Trophoblast cell (in vitro differentiated cells and primary cell): ENCODE results near the gene WDR45B.

Experiments
- DNase-seq, 2 donors: peaks; one replicate each; pipeline ENCODE4 v3.0.0-alpha.2; 2016
- H2AFZ ChIP-seq: 2 replicates; pipeline ENCODE4 v1.6.1; 2013; ENCODE audit warnings: low read length, moderate library complexity, mild to moderate bottlenecking; ENCODE audit not compliant: insufficient read depth, poor library complexity
- H2AK5ac ChIP-seq: 2 replicates; pipeline ENCODE4 v1.6.1; 2013; ENCODE audit warnings: mild to moderate bottlenecking, low read length
- H2BK120ac ChIP-seq: 2 replicates; pipeline ENCODE4 v1.6.1; 2013; ENCODE audit warnings: low read length, mild to moderate bottlenecking, moderate library complexity; ENCODE audit not compliant: insufficient read depth, poor library complexity
- H2BK12ac ChIP-seq: 2 replicates; pipeline ENCODE4 v1.6.1; 2013; ENCODE audit warnings: mild to moderate bottlenecking, low read length, moderate library complexity
- H2BK5ac ChIP-seq: 2 replicates; pipeline ENCODE4 v1.6.1; 2013; ENCODE audit warnings: low read length, low read depth, moderate library complexity, mild to moderate bottlenecking; ENCODE audit not compliant: poor library complexity
- H3K14ac ChIP-seq: 2 replicates; pipeline ENCODE4 v1.6.1; 2013; ENCODE audit warnings: mild to moderate bottlenecking, low read length
- H3K18ac ChIP-seq: 2 replicates; pipeline ENCODE4 v1.6.1; 2013; ENCODE audit warnings: mild to moderate bottlenecking, low read length
- H3K23ac ChIP-seq: 2 replicates; pipeline ENCODE4 v1.6.1; 2013; ENCODE audit warnings: low read length
- H3K27ac ChIP-seq: 2 replicates; pipeline ENCODE4 v1.5.1; 2013; ENCODE audit warnings: low read depth, mild to moderate bottlenecking, inconsistent platforms, low read length, moderate library complexity
- H3K27me3 ChIP-seq: 2 replicates; pipeline ENCODE4 v1.6.1; 2013; ENCODE audit warnings: inconsistent platforms, mild to moderate bottlenecking, low read length, moderate library complexity; ENCODE audit not compliant: insufficient read depth
- H3K36me3 ChIP-seq, 2 experiments: 1 replicate in 1 of 2; 2 replicates in 1 of 2; pipeline ENCODE4 v1.6.1; 2013; ENCODE audit warnings: low read length in 2 of 2, mild to moderate bottlenecking in 2 of 2, moderate library complexity in 1 of 2; ENCODE audit not compliant: insufficient read depth in 2 of 2, control insufficient read depth in 1 of 2
- H3K4ac ChIP-seq: 2 replicates; pipeline ENCODE4 v1.6.1; 2013; ENCODE audit warnings: low read depth, mild to moderate bottlenecking, low read length, moderate library complexity
- H3K4me1 ChIP-seq, 2 experiments: 1 replicate in 1 of 2; 2 replicates in 1 of 2; pipeline ENCODE4 v1.6.1; 2013; ENCODE audit warnings: low read length in 2 of 2, mild to moderate bottlenecking in 2 of 2, moderate library complexity in 1 of 2; ENCODE audit not compliant: insufficient read depth in 2 of 2, control insufficient read depth in 1 of 2
- H3K4me2 ChIP-seq: 2 replicates; pipeline ENCODE4 v1.6.1; 2013; ENCODE audit warnings: inconsistent platforms, mild to moderate bottlenecking, low read length, moderate library complexity
- H3K4me3 ChIP-seq: 2 replicates; pipeline ENCODE4 v1.5.1; 2013; ENCODE audit warnings: mild to moderate bottlenecking, low read depth, low read length, inconsistent platforms
- H3K79me1 ChIP-seq: one replicate; pipeline ENCODE4 v1.6.1; 2013; ENCODE audit warnings: low read length
- H3K79me2 ChIP-seq: 2 replicates; pipeline ENCODE4 v1.6.1; 2013; ENCODE audit warnings: low read length, mild to moderate bottlenecking; ENCODE audit not compliant: control insufficient read depth, insufficient read depth, poor library complexity
- H3K9ac ChIP-seq: 2 replicates; pipeline ENCODE4 v1.6.1; 2013; ENCODE audit warnings: mild to moderate bottlenecking, low read length
- H3K9me3 ChIP-seq: 2 replicates; pipeline ENCODE4 v1.6.1; 2013; ENCODE audit warnings: low read depth, mild to moderate bottlenecking, control low read depth, inconsistent platforms, low read length; ENCODE audit not compliant: insufficient read depth
- H4K12ac ChIP-seq: 2 replicates; pipeline ENCODE4 v1.6.1; 2013; ENCODE audit warnings: low read depth, mild to moderate bottlenecking, low read length, moderate library complexity
- H4K8ac ChIP-seq: 2 replicates; pipeline ENCODE4 v1.6.1; 2013; ENCODE audit warnings: low read depth, mild to moderate bottlenecking, low read length, moderate library complexity
- H4K91ac ChIP-seq: one replicate; pipeline ENCODE4 v1.6.1; 2013; ENCODE audit warnings: low read depth, mild to moderate bottlenecking, low read length, moderate library complexity
- WGBS: extraction: QIAGEN DNeasy Blood & Tissue Kit; methylation state at CpG from one replicate; pipeline ENCODE4 v1.1.7; 2013; ENCODE audit warnings: missing lambda C conversion rate; ENCODE audit not compliant: insufficient read length, insufficient coverage; ENCODE audit errors: extremely low coverage; 5-methylcytosine and 5-hydroxymethylcytosine counted together

Gene WDR45B

DNA sequence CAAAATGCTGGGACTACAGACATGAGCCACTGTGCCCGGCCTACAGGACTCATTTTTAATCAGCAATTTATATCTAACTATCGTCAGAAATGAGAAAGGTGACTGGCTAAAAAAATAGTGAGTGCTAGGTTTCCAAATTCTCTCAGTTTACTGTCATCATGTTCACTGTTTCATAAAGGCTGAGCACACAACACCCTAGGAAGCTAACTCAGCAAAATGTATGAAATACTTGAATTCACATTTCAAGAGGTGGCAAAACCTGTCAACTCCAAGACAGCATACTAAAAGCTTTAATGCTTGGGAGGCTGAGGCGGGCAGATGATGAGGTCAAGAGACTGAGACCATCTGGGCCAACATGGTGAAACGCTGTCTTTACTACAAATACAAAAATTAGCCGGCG lies 16.7 kb downstream of the WDR45B start:
- H3K27ac ChIP-seq, result no peak overlapping the region
- no peaks in the 10 kb centered on the region for H3K79me1 ChIP-seq
- H3K9me3 ChIP-seq, result no peaks in the 10 kb centered on the region
- no peak overlapping the region for H4K12ac ChIP-seq
- H4K91ac ChIP-seq, result no peak overlapping the region
- H3K14ac ChIP-seq, result no peak overlapping the region
- H4K8ac ChIP-seq, result no peak overlapping the region
- no peak for DNase-seq
- no peak overlapping the region for H3K4me3 ChIP-seq
- WGBS, result no CpG with 5 or more reads among the region's 6 CpGs
- H2AFZ ChIP-seq, result no peak overlapping the region
- no peak overlapping the region for H3K4ac ChIP-seq
- no peak overlapping the region for H3K23ac ChIP-seq
- no peak overlapping the region for H2BK120ac ChIP-seq
- H3K4me2 ChIP-seq, result no peak overlapping the region
- peaks cover 36 to 39% of the 10 kb centered on the region in 2 experiments for H3K36me3 ChIP-seq
- H3K18ac ChIP-seq, result no peak overlapping the region
- no peaks in the 10 kb centered on the region for H3K4me1 ChIP-seq
- no peak overlapping the region for H3K9ac ChIP-seq
- H2AK5ac ChIP-seq, result no peak overlapping the region
- no peaks in the 10 kb centered on the region for H3K27me3 ChIP-seq
- no peak overlapping the region for H2BK5ac ChIP-seq
- H3K79me2 ChIP-seq, result peaks cover 2% of the 10 kb centered on the region
- no peak overlapping the region for H2BK12ac ChIP-seq

DNA sequence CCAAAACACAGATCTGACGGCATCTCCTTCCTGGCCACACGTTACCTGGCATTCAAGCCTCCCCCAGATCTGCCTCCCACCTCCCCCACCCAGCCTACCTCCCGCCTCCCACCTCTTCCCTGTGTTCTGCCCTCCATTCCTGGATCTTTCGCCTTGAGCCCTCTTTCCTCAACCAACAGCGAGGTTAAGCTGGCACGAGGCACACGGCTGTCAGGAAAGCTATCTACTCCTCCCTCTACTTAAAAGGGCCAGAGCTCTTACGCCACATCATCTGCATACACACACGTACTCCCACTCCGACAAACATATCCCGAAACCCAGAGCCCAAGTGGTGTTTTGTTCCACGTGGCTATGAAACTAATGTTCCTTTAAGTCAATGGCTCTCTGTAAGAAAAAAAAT lies 18.0 kb downstream of the WDR45B start:
- WGBS, result no CpG with 5 or more reads among the region's 12 CpGs
- H4K8ac ChIP-seq, result no peak overlapping the region
- DNase-seq, result no peak

GRCh38 chr17:82629748-82630147 lies 18.5 kb downstream of the WDR45B start:
- Histone ChIP-seq H3K4ac (no peak overlapping the region), H3K79me2 (no peaks in the 10 kb centered on the region), H4K8ac (no peak overlapping the region), H2AFZ (no peak overlapping the region), H4K12ac (no peak overlapping the region), H2BK120ac (no peak overlapping the region), H3K4me1 (no peaks in the 10 kb centered on the region), H3K79me1 (no peaks in the 10 kb centered on the region), H2BK12ac (no peak overlapping the region), H2BK5ac (no peak overlapping the region), H4K91ac (no peak overlapping the region), H3K4me2 (no peak overlapping the region), H2AK5ac (no peak overlapping the region), H3K23ac (no peak overlapping the region), H3K27me3 (no peaks in the 10 kb centered on the region), H3K27ac (no peak overlapping the region), H3K9ac (no peak overlapping the region), H3K36me3 (peaks cover 41 to 53% of the 10 kb centered on the region in 2 experiments), H3K18ac (no peak overlapping the region), H3K9me3 (no peaks in the 10 kb centered on the region), H3K14ac (no peak overlapping the region), H3K4me3 (no peak overlapping the region)
- no peak for DNase-seq
- WGBS, result no CpG with 5 or more reads among the region's 8 CpGs

More for the DNA sequence above, 18.0 kb downstream of the WDR45B start:
- Histone ChIP-seq H3K9me3 (no peaks in the 10 kb centered on the region), H3K27me3 (no peaks in the 10 kb centered on the region), H4K91ac (no peak overlapping the region), H3K27ac (no peak overlapping the region), H3K18ac (no peak overlapping the region), H3K4me3 (no peak overlapping the region), H2BK5ac (no peak overlapping the region), H3K4me2 (no peak overlapping the region), H3K36me3 (peaks cover 38 to 48% of the 10 kb centered on the region in 2 experiments), H2AK5ac (no peak overlapping the region), H4K12ac (no peak overlapping the region), H3K4me1 (no peaks in the 10 kb centered on the region), H3K9ac (no peak overlapping the region), H3K79me1 (no peaks in the 10 kb centered on the region), H2BK120ac (no peak overlapping the region), H3K79me2 (no peaks in the 10 kb centered on the region), H3K14ac (no peak overlapping the region), H2AFZ (no peak overlapping the region), H3K4ac (no peak overlapping the region), H3K23ac (no peak overlapping the region), H2BK12ac (no peak overlapping the region)

DNA sequence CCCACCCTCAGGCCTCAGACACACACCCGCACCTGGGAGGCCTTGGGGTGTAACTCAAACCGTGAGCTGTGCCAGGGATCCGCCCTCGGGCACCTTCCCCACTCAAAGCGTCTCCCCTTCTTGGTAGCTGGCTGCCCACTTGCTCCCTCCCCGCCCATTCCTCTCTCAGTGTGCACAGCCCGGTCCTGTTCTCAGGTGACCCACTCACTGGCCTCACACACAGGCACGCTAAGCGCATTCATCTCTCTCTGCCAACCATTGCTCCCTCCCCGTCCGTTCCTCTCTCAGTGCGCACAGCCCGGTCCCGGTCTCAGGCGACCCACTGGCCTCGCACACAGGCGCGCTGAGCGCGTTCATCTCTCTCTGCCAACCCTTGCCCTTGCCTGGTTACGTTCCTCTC lies 20.8 kb downstream of the WDR45B start:
- Histone ChIP-seq H2AFZ (no peak overlapping the region), H3K23ac (no peak overlapping the region), H4K8ac (no peak overlapping the region), H3K18ac (no peak overlapping the region), H3K79me1 (no peaks in the 10 kb centered on the region), H2BK5ac (no peak overlapping the region), H4K91ac (no peak overlapping the region), H3K4me2 (no peak overlapping the region), H3K4me1 (no peaks in the 10 kb centered on the region), H3K36me3 (peaks cover 45 to 56% of the 10 kb centered on the region in 2 experiments), H3K14ac (no peak overlapping the region), H3K27me3 (no peaks in the 10 kb centered on the region), H3K9me3 (no peaks in the 10 kb centered on the region), H3K79me2 (no peaks in the 10 kb centered on the region), H3K4me3 (no peak overlapping the region), H3K27ac (no peak overlapping the region), H2BK12ac (no peak overlapping the region), H4K12ac (no peak overlapping the region), H2AK5ac (no peak overlapping the region), H2BK120ac (no peak overlapping the region), H3K9ac (no peak overlapping the region), H3K4ac (no peak overlapping the region)
- DNase-seq, result no peak
- no CpG with 5 or more reads among the region's 21 CpGs for WGBS
